Liver (tissue), 9 donors: ENCODE results near the gene PARP16. TPM values are rescaled to one million over a fixed set of nuclear protein-coding genes. Genes with fewer than 3 reads are reported as not detected.

ENCODE experiments used
- DNase-seq: peaks from one replicate; pipeline ENCODE4 v3.0.0-alpha.2; 2017; ENCODE audit warnings: low spot score
- H3K27ac ChIP-seq, 2 donors: one replicate each; pipeline ENCODE4 v1.7.0; 2013; ENCODE audit warnings: inconsistent platforms in 2 of 2, low read length in 2 of 2, control low read depth in 1 of 2, low read depth in 1 of 2, mild to moderate bottlenecking in 1 of 2
- H3K27me3 ChIP-seq, 4 donors: one replicate each; pipeline versions ENCODE4 v1.6.1 to v1.7.0; 2013; ENCODE audit warnings: low read length in 3 of 4, inconsistent platforms in 1 of 4, mild to moderate bottlenecking in 1 of 4, moderate library complexity in 1 of 4; ENCODE audit not compliant: control insufficient read depth in 4 of 4, insufficient read depth in 4 of 4
- H3K36me3 ChIP-seq, 4 donors: one replicate each; pipeline versions ENCODE4 v1.6.1 to v1.7.0; 2013; ENCODE audit warnings: low read length in 3 of 4, mild to moderate bottlenecking in 3 of 4, low read depth in 1 of 4, moderate library complexity in 1 of 4; ENCODE audit not compliant: control insufficient read depth in 4 of 4, insufficient read depth in 3 of 4
- H3K4me1 ChIP-seq, 4 donors: one replicate each; pipeline versions ENCODE4 v1.6.1 to v1.7.0; 2013; ENCODE audit warnings: low read length in 3 of 4, mild to moderate bottlenecking in 3 of 4, moderate library complexity in 1 of 4; ENCODE audit not compliant: control insufficient read depth in 4 of 4, insufficient read depth in 4 of 4
- H3K4me3 ChIP-seq, 3 donors: one replicate each; pipeline versions ENCODE4 v1.6.1 to v1.7.0; 2013; ENCODE audit warnings: low read length in 3 of 3, control low read depth in 1 of 3, low read depth in 1 of 3, mild to moderate bottlenecking in 1 of 3
- H3K9ac ChIP-seq, 2 donors: one replicate each; pipeline ENCODE4 v1.7.0; 2013; ENCODE audit warnings: low read length in 2 of 2, mild to moderate bottlenecking in 2 of 2, moderate library complexity in 2 of 2, control low read depth in 1 of 2, low read depth in 1 of 2
- H3K9me3 ChIP-seq, 4 donors: one replicate each; pipeline versions ENCODE4 v1.6.1 to v1.7.0; 2013; ENCODE audit warnings: low read length in 3 of 4; ENCODE audit not compliant: control insufficient read depth in 4 of 4
- CTCF ChIP-seq: fragments of 150-350 bp; IDR thresholded peaks from 2 replicates; pipeline ENCODE4 v1.5.1; 2017; ENCODE audit warnings: improper control_type of control experiment, low read depth, low read length; ENCODE audit not compliant: missing input control
- EGR1 ChIP-seq, 2 donors: IDR thresholded peaks; 2 replicates each; pipeline ENCODE4 v1.6.1; 2016 to 2018; ENCODE audit warnings: antibody characterized with exemption in 2 of 2, low read depth in 2 of 2
- FOXA1 ChIP-seq: IDR thresholded peaks from 2 replicates; pipeline ENCODE4 v1.6.1; 2016; ENCODE audit warnings: antibody characterized with exemption
- FOXA2 ChIP-seq: IDR thresholded peaks from 2 replicates; pipeline ENCODE4 v1.6.1; 2016; ENCODE audit warnings: antibody characterized with exemption
- GABPA ChIP-seq, 2 donors: IDR thresholded peaks in 1 of 2; conservative IDR thresholded peaks in 1 of 2; 2 replicates each; pipeline ENCODE4 v1.6.1; 2016; ENCODE audit warnings: antibody characterized with exemption in 2 of 2, mild to moderate bottlenecking in 1 of 2, moderate library complexity in 1 of 2
- HNF4A ChIP-seq, 2 donors: conservative IDR thresholded peaks; 2 replicates each; pipeline ENCODE4 v1.6.1; 2016; ENCODE audit warnings: antibody characterized with exemption in 2 of 2, mild to moderate bottlenecking in 2 of 2
- JUND ChIP-seq, 2 donors: IDR thresholded peaks; 2 replicates each; pipeline ENCODE4 v1.6.1; 2016; ENCODE audit warnings: antibody characterized with exemption in 2 of 2
- MAX ChIP-seq: IDR thresholded peaks from 2 replicates; pipeline ENCODE4 v1.6.1; 2016; ENCODE audit warnings: antibody characterized with exemption
- NR2F2 ChIP-seq: IDR thresholded peaks from 2 replicates; pipeline ENCODE4 v1.6.1; 2016; ENCODE audit warnings: antibody characterized with exemption
- RAD21 ChIP-seq, 2 donors: IDR thresholded peaks; 2 replicates each; pipeline ENCODE4 v1.6.1; 2016; ENCODE audit warnings: antibody characterized with exemption in 2 of 2, mild to moderate bottlenecking in 2 of 2
- RXRA ChIP-seq, 2 donors: IDR thresholded peaks; 2 replicates each; pipeline ENCODE4 v1.6.1; 2017 to 2018; ENCODE audit warnings: antibody characterized with exemption in 2 of 2, mild to moderate bottlenecking in 1 of 2
- SP1 ChIP-seq: IDR thresholded peaks from 2 replicates; pipeline ENCODE4 v1.6.1; 2018; ENCODE audit warnings: antibody characterized with exemption, mild to moderate bottlenecking
- YY1 ChIP-seq: IDR thresholded peaks from 2 replicates; pipeline ENCODE4 v1.6.1; 2016; ENCODE audit warnings: antibody characterized with exemption, mild to moderate bottlenecking
- ZBTB33 ChIP-seq: IDR thresholded peaks from 2 replicates; pipeline ENCODE4 v1.6.1; 2016; ENCODE audit warnings: antibody characterized with exemption
- WGBS: extraction: QIAGEN DNeasy Blood & Tissue Kit; methylation state at CpG from one replicate; pipeline ENCODE4 v1.1.7; 2013; 5-methylcytosine and 5-hydroxymethylcytosine counted together
- polyA plus RNA-seq, 2 donors: library from polyadenylated mRNA; stranded (reverse) in 1 of 2; unstranded in 1 of 2; fragments of 200-250 nt in 1 of 2; fragments of >200 nt in 1 of 2; fragmentation: Nextera tagmentation in 1 of 2; extraction: Ambion mirVana in 1 of 2; gene quantifications; one replicate each; pipeline versions ENCODE4 v1.2.1 to v1.2.3, GENCODE V29; 2013 to 2015
- total RNA-seq, 2 donors: library from RNA; depleted of rRNA; stranded (reverse); fragments of >200 nt; gene quantifications; one replicate each; pipeline ENCODE4 v1.2.3, GENCODE V29; 2014
- TF ChIP-seq, protein P1 (sequence below): IDR thresholded peaks from 2 replicates; pipeline ENCODE4 v1.6.1; 2016; ENCODE audit warnings: antibody characterized with exemption
- donor health status: healthy.
- donor health status: healthy.
- donor health status: healthy.
- donor health status: healthy.
- donor health status: healthy.

The PARP16 gene
- total and polyA plus RNA-seq, 4 donors, result 4.0 to 6.9 (median 5.7) TPM

DNA sequence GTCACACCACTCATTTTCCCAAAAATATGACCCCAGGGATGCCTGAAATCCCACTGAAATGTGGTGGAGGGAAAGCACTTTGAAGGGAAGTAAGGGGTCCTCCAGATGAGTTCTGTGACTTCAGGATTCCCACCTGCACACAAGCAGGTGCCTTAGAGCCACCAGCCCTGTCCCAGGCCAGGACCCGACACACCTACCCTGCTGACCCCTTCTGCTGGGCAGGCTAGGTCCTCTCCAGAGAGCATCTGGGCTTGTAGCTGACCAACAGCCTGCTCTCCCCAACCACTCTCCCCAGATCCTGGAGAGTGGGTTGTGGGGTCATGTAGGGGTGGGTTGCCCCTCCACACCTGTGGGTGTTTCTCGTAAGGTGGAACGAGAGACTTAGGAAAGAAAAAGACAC, 60.5 kb downstream of the PARP16 start:
- H3K27ac ChIP-seq, result no peak overlapping the region
- H3K9ac ChIP-seq, result no peak overlapping the region
- TF ChIP-seq RXRA (IDR thresholded peaks at IDR 0.05) (no peak), YY1 (no peak), MAX (no peak), CTCF (no peak), FOXA2 (no peak)
- no peaks in the 10 kb centered on the region for H3K27me3 ChIP-seq
- H3K9me3 ChIP-seq, result no peaks in the 10 kb centered on the region
- H3K4me1 ChIP-seq, result no peaks in the 10 kb centered on the region
- WGBS, result 98% methylated on average over 3 of the region's 3 CpGs
- H3K36me3 ChIP-seq, result no peaks in the 10 kb centered on the region
- DNase-seq, result no peak
- no peak overlapping the region for H3K4me3 ChIP-seq

DNA sequence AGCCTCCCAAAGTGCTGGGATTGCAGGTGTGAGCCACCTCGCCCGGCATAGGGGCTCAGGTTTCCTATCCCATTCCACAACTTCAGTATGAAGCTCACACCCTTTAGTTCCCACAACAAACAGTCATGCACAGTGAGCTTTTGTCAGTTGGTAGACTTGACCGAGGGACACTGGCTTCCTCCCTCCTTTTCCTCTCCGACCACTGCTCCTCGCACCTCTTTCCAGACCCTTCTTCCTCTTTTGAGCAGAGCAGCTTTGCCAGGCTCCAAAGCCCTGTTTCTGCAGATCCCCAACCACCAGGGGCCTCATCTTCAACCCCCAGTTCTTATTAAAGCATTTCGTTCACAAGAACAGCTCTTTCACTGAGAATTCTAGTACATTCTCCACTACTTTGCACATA, 62.7 kb downstream of the PARP16 start:
- Histone ChIP-seq H3K4me1 (no peaks in the 10 kb centered on the region), H3K27me3 (no peaks in the 10 kb centered on the region), H3K36me3 (no peaks in the 10 kb centered on the region), H3K27ac (no peak overlapping the region), H3K9me3 (no peaks in the 10 kb centered on the region), H3K4me3 (no peak overlapping the region), H3K9ac (no peak overlapping the region)
- DNase-seq, result no peak
- WGBS, result 86% methylated on average over 6 of the region's 6 CpGs
- TF ChIP-seq, protein P1, sequence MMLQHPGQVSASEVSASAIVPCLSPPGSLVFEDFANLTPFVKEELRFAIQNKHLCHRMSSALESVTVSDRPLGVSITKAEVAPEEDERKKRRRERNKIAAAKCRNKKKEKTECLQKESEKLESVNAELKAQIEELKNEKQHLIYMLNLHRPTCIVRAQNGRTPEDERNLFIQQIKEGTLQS, result no peak
- TF ChIP-seq RAD21 (IDR thresholded peaks at IDR 0.05) (no peak), SP1 (no peak), GABPA (IDR thresholded peaks at IDR 0.05 in 1 of 2, conservative IDR thresholded peaks at IDR 0.05 in 1 of 2) (no peak), RXRA (IDR thresholded peaks at IDR 0.05) (no peak), FOXA2 (no peak), MAX (no peak), HNF4A (conservative IDR thresholded peaks at IDR 0.05) (no peak), YY1 (no peak), EGR1 (IDR thresholded peaks at IDR 0.05; ENCODE audit: low read depth in 2 of 2) (no peak), CTCF (no peak), ZBTB33 (no peak), FOXA1 (no peak), NR2F2 (no peak), JUND (IDR thresholded peaks at IDR 0.05) (no peak)
